ENCODE data around the gene CEL. TPM values are rescaled to one million over a fixed set of nuclear protein-coding genes. Genes with fewer than 3 reads are reported as not detected.

Gene CEL
- total and polyA plus RNA-seq, 9 donors: 1.3 to 13.6 (median 2.8) TPM

GRCh38 chr9:133113949-133114885, 52.4 kb downstream of the CEL start:
- intact Hi-C loops (cut with DNase I): no loop called here
- H3K4me3 ChIP-seq: no peak overlapping the region
- no peak for TF ChIP-seq POLR2A (IDR thresholded peaks at IDR 0.05)
- no peak for TF ChIP-seq EP300 (IDR thresholded peaks at IDR 0.05)
- TF ChIP-seq CTCF (IDR thresholded peaks at IDR 0.05): no peak
- no peaks in the 10 kb centered on the region for H3K27me3 ChIP-seq
- WGBS, 3 donors: 52 to 60% (median 54%) methylated on average over 15 to 20 of the region's 20 CpGs
- DNase-seq: peak in 2 of 5 donors; percentile 47 to 49
- peaks cover 33% of the 10 kb centered on the region for H3K4me1 ChIP-seq (ENCODE audit: insufficient read depth)
- H3K36me3 ChIP-seq: no peaks in the 10 kb centered on the region
- H3K27ac ChIP-seq: no peak overlapping the region
- H3K9me3 ChIP-seq: no peaks in the 10 kb centered on the region

- DNase-seq: peak in 2 of 5 donors; percentile 25 to 36
- H3K36me3 ChIP-seq: no peaks in the 10 kb centered on the region
- TF ChIP-seq EP300 (IDR thresholded peaks at IDR 0.05): no peak
- no peak for TF ChIP-seq POLR2A (IDR thresholded peaks at IDR 0.05)
- TF ChIP-seq CTCF (IDR thresholded peaks at IDR 0.05): no peak
- 84 to 86% (median 85%) methylated on average over 18 to 19 of the region's 19 CpGs for WGBS, 3 donors
- no peaks in the 10 kb centered on the region for H3K27me3 ChIP-seq
- H3K4me1 ChIP-seq (ENCODE audit: insufficient read depth): peaks cover 41% of the 10 kb centered on the region
- H3K27ac ChIP-seq: no peak overlapping the region
- no peaks in the 10 kb centered on the region for H3K9me3 ChIP-seq
- intact Hi-C loops (cut with DNase I): no loop called here
- no peak overlapping the region for H3K4me3 ChIP-seq
These were observed 53.3 kb downstream of the CEL start for GRCh38 chr9:133114886-133115603.

GRCh38 chr9:133115604-133116345, 54.0 kb downstream of the CEL start:
- peak in 2 of 5 donors; percentile 24 to 35 for DNase-seq
- Histone ChIP-seq H3K36me3 (no peaks in the 10 kb centered on the region), H3K4me3 (no peak overlapping the region), H3K27ac (no peak overlapping the region), H3K9me3 (no peaks in the 10 kb centered on the region), H3K4me1 (ENCODE audit: insufficient read depth) (peaks cover 42% of the 10 kb centered on the region), H3K27me3 (no peaks in the 10 kb centered on the region)
- WGBS, 3 donors: 85 to 93% (median 89%) methylated on average over 26 to 32 of the region's 32 CpGs
- intact Hi-C loops (cut with DNase I): no loop called here
- TF ChIP-seq CTCF (IDR thresholded peaks at IDR 0.05) (no peak), POLR2A (IDR thresholded peaks at IDR 0.05) (no peak)
